Measurements from ENCODE around the gene ROCK2. TPM values are rescaled to one million over a fixed set of nuclear protein-coding genes. Genes with fewer than 3 reads are reported as not detected.

The ROCK2 gene
- total and polyA plus RNA-seq, 2 of the 8 experiments (the other 6 are each of a cell fraction or from before 2014, with no cell fraction given) = 2.7 to 29.0 TPM

DNA sequence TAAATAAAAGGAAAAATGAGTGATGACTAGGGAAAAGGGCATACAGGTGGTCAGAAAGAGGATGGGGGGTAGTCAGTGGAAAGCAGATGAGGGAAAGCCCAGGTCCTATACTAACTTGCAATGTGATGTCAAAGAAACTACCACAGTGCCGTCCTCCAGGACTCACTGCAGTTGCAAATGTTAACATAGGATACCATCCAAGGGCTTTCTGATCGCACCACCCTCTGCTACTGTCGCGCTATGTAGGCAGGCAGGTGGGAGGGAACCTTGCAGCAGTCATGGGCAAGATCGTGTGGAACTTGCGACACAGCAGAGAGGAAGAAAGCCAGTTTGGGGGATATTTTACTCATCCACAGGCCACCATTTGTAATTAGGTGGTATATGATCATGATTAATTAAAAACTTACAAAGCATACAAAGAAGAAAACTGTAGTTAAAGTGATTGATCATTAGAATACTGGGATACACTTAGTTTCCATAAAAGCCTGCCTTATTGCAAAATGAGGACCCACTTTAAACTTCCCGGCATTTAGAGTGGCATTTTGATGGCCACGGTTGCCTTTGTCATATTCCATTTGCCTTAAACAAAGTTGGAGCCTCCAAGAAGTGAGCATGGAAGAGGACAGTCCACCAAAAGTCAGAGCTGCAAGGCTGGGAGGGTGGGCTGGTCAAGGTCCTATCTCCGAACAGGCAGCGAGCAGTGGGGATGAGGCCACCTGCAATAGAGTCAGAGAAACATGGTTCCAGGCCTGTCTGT is 8.5 kb upstream of the ROCK2 start (continued):
- no peak for TF ChIP-seq KDM4A (IDR thresholded peaks at IDR 0.05; ENCODE audit: low read depth, low read length, severe bottlenecking)
- TF ChIP-seq BRCA1 (IDR thresholded peaks at IDR 0.05; ENCODE audit: low read depth, low read length) = no peak
- no peak for TF ChIP-seq SP2 (IDR thresholded peaks at IDR 0.05; ENCODE audit: low read length)
- TF ChIP-seq TCF12 (IDR thresholded peaks at IDR 0.05; ENCODE audit: low read depth, low read length) = no peak
- no peak for TF ChIP-seq SIN3A (conservative IDR thresholded peaks at IDR 0.05 in 1 of 2, IDR thresholded peaks at IDR 0.05 in 1 of 2; ENCODE audit: low read depth in 1 of 2, low read length in 2 of 2)
- TF ChIP-seq CBX5 (IDR thresholded peaks at IDR 0.05; ENCODE audit: low read depth, low read length) = no peak
- TF ChIP-seq SUZ12 (IDR thresholded peaks at IDR 0.05; ENCODE audit: low read length) = no peak
- no peak for TF ChIP-seq KDM5A (IDR thresholded peaks at IDR 0.05; ENCODE audit: low read length)
- no peak for TF ChIP-seq TAF7 (optimal IDR thresholded peaks at IDR 0.05; ENCODE audit: borderline replicate concordance, low read depth, low read length)
- TF ChIP-seq, protein P1, sequence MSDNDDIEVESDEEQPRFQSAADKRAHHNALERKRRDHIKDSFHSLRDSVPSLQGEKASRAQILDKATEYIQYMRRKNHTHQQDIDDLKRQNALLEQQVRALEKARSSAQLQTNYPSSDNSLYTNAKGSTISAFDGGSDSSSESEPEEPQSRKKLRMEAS (IDR thresholded peaks at IDR 0.05) = no peak

All from H1 (cell line).